Epithelial cell of prostate (primary cell): ENCODE results near the gene DUSP10.

Source experiments
- DNase-seq: peaks from one replicate; pipeline ENCODE4 v3.0.0-alpha.2; 2011; ENCODE audit warnings: low read depth, low spot score
- H3K27ac ChIP-seq: fragments of 450-650 bp; 2 replicates; pipeline ENCODE4 v1.5.1; 2017; ENCODE audit warnings: mild to moderate bottlenecking

The DUSP10 gene

DNA sequence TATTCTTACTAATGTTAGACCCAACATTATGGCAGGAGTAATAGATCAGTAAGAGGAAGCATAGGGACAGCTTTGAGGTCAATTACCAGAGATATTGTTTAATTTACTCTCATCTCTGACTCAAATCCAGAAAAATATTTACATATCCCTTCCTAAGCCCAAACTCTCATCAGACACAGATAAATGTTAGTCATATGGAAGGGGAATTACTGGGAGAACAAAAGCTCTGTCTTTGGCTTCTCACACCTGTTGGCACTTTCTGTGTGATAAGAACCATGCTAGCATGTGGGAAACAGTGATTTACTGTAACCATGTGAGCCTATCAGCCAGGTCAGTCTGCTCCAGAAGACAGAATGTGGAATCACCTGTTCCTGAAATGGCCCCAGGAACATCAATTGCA lies 72.4 kb downstream of the DUSP10 start:
- no peak overlapping the region for H3K27ac ChIP-seq
- no peak for DNase-seq

GRCh38 chr1:221667504-221667903 lies 74.4 kb downstream of the DUSP10 start:
- DNase-seq: peak; percentile 76
- no peak overlapping the region for H3K27ac ChIP-seq

GRCh38 chr1:221664253-221664652 lies 77.6 kb downstream of the DUSP10 start:
- H3K27ac ChIP-seq: no peak overlapping the region
- no peak for DNase-seq

DNA sequence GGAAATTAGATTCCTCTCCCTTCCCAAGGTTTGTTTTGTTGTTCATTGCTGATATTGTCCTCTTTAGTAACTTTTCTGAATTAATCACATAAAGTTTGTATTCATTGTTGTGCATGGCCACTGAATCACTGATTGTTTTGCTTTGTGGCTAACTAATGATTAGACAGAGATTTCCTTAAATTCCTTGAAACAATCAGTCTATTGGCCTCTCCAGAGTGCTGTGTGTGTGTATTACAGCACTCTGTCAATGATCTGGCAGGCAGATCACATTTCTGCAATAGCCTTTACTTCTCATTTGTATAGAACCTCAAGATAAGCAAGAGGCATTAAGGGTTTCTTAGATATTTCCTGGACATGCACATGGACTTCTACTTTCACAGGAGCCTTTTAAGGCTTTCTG lies 78.6 kb downstream of the DUSP10 start:
- DNase-seq: no peak
- H3K27ac ChIP-seq: no peak overlapping the region

DNA sequence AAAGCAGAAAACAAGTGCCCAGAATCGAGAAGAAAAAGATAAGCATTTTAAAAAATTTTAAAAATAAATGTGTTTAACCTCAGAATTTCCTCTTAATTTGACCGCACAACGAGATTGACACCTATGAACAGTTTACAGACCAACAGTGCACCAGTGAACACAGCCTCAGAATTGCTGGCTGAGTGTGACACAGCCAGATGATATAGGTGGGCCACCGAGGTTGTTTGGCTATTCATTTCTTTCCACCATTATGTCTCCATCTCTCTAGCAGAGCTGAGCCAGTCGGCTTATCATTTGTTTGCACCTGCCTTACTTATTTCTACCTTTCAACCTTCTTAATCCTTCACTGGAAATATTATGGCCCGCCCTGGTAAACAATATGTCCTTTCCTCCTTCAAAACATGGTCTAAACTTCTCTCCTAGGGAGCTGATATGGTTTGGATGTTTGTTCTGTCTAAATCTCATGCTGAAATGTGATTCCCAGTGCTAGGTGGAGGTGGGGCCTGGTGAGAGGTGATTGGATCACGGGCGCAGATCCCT lies 86.1 kb downstream of the DUSP10 start:
- H3K27ac ChIP-seq: no peak overlapping the region

More for the DNA sequence above, 86.1 kb downstream of the DUSP10 start:
- no peak for DNase-seq
